RPMI8226 (cell line): ENCODE results near the gene SH3BP5.

Source experiments
- DNase-seq: peaks from one replicate; pipeline ENCODE4 v3.0.0-alpha.2; 2015

Gene SH3BP5

DNA sequence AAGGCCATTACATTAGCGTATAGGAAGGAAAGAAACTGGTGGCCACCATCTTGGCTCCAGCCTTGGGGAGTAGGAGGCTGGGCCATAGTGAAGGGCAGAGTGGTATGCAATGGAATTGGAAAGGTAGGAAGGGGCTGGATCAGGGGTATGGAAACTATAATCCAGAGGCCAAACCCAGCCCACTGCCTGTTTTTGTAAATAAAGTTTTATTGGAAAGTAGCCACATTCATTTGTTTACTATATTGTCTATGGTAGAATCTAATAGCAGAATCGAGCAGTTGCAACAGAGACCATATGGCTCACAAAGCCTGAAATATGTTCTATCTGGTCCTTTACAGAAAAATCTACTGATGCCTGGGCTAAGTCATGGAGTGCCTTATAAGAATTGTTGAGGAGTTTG, 14.1 kb upstream of the SH3BP5 start:
- no peak for DNase-seq

DNA sequence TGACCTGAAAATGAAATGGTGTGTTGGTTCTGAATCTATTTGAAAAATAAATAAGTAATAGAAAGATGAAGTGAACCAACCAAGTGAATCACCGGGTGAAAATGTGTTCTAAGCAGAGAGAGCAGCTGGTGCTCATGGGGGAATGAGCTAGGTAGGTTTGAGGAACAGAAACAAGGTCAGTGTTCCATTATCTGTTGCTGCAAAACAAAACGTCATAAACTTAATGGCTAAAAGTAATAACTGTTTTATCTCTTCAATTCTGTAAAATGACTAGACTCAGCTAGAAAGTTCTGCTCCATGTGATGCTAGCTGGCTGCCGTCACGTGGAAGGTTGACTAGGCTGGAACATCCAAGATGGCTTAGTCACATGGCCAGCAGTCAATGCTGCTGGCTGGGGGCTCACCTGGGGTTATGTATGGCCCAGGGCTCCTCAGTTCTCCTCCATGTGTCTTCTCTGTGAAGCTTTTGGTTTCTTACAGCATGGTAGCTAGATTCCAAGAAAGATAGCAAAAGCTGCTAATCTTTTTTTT, 13.3 kb upstream of the SH3BP5 start:
- peak; percentile 90 for DNase-seq

DNA sequence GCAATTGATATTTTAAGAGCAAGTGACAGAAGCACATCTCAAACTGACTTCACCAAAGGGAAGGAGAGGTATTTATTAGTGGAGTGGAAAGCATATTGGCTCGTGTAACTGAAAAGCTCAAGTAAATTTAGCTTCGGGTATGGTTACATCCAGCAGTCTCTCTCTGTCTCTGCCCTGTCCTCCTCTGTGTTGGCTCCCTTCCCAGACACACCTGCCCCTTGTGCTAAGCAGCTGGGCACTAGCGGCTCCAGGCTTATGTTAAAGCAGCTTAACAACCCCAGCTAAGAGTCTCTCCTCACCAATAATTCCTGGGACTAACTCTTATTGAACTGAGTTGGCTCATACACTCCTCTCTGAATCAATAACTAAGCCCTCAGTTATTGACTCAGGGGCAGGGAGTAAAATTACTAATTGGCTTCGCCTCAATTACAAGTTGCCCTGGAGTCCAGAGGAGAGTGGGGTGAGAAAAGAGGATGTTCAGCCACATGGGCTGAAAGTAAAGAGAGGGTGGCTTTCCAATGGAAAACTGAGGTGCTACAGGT, 12.8 kb upstream of the SH3BP5 start:
- DNase-seq = peak; percentile 95

DNA sequence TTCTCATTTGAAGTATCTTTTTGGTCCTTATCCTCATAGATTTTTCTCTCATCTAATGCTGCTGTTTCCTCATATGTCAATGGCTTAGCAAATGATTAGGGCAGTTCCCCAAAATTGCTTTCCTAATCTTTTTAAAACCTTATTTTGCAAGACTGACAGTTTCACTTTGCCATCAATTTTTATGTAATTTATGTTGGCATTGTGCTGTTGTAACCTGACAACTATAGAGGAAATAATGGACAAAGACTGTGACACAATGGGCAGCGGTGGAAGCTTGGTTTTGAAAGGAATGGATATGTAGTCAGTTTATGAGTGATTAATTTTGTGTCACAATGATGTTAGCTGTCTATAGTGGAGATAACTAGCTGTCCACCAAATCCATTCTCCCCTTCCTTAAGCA, 10.6 kb upstream of the SH3BP5 start:
- no peak for DNase-seq

DNA sequence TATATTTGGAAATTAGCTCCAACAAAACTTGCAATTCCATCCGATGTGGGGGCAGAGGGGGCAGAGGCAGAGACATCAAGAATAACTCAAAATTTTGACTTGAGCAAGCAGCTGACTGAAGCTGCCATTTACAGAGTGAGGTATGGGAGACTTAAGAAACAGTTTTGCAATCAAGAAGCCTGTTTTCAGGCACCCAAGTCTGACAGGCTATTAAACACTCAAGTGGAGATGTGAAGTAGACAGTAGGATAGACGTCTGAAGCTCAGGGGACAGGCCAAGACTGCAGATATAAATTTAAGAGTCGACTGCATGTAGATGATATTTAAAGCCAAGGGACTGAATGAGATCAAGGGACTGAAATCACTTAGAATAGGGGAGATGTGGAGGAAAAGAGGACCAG, 9.9 kb upstream of the SH3BP5 start:
- DNase-seq = no peak

DNA sequence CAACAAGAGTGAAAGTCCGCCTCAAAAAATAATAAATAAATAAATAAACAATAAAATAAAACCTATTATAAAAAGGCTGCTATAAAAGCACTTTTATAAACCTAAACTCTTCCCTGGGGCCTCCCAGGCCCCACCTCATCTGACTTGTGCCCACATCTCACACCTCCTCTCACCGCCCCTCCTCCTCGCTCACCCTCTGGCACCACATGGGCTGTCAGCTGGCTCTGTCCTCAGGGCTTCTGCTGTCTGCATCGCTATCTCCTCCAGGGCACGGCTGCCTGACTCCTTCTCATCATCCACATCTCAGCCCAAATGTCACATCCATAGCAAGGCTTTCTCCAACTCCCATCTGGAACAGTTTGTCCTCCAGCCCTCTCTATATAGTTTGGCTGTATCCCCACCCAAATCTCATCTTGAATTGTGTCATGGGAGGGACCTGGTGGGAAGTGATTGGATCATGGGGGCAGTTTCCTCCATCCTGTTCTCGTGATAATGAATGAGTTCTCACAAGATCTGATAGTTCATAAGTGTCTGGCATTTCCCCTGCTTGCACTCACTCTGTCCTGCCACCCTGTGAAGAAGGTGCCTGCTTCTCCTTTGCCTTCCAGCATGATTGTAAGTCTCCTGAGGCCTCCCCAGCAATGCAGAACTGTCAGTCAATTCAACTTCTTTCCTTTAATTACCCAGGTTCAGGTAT, 8.8 kb upstream of the SH3BP5 start:
- no peak for DNase-seq

DNA sequence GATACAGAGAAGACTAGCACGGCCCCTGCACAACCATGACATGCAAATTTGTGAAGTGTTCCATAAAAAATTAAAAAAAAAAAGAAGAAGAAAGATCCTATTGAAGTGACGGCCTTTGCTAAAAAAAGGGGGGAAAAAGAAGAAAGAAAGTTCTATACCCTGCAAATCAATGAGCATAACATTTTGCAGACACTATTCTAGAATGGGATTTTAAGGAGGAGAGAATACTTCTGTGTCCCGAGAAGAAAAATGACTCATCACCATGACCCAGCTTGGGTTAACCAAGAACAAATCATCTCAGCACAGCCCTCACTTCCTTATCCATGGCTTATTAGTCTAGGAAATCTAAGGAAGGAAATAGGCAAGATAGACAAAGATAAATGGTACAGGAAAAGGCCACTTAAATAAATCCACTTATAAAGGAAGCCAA, 7.4 kb upstream of the SH3BP5 start:
- DNase-seq = no peak

DNA sequence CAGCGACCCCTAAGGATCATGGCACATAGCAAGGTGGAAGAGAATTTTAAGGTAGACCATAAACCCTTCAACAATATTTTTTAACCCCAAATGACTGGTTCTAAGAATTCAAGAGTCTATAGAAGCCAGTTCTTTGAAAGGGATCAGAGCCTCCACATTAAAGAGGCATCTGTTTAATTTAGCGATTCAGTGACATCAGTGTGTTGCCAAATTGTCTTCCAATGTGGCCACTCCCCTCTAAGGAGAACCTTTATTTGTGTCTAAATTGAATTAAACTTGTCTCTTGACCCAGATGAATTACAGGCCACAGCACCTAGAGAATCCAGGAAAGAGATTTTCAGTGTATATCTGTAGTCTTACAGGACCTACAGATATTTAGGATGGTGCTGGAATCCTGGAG, 6.6 kb upstream of the SH3BP5 start:
- no peak for DNase-seq

DNA sequence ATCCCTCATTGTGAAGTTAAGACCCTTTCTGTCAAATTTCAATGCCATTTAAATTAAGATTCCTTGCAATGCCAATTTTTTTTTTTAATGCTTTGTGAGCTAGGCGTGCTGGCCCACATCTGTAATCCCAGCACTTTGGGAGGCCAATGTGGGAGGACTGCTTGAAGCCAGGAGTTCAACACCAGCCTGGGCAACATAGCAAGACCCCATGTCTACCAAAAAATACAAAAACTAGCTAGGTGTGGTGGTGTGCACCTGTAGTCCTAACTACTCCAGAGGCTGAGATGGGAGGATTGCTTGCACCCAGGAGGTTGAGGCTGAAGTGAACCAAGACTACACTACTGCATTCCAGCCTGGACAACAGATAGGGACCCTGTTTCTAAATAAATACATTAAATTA, 5.6 kb upstream of the SH3BP5 start:
- DNase-seq = no peak

DNA sequence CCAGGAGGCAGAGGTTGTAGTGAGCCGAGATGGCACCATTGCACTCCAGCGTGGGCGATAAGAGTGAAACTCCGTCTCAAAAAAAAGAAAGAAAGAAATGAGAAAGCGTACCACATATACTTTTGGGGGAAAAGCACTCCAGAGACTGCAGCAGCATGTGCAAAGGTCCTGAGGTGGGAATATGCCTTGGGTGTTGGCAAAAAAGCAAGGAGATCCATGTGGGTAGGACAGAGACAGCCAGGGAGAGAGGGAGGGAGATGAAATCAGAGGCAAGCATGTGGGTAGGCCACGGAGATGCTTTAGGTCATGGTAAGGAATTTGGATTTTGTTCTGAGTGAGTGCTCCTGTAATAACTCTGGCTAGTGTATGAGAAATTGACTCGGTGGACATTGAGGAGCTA, 3.7 kb upstream of the SH3BP5 start:
- DNase-seq = no peak

DNA sequence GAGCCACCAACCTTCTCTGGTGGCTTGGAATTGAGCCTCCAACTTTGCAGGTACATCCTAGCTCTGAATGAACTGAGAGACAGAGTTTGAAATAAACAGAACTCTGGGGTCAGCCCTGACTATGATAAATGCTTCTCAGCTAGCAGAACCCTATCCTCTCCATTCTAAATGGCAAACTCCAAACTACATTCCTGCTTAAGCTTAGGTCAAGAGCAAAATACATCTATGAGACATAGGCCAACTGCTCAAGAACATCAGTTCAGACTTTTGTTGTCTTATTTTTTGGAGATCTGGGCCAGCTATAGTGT, 1.5 kb upstream of the SH3BP5 start:
- DNase-seq = no peak

DNA sequence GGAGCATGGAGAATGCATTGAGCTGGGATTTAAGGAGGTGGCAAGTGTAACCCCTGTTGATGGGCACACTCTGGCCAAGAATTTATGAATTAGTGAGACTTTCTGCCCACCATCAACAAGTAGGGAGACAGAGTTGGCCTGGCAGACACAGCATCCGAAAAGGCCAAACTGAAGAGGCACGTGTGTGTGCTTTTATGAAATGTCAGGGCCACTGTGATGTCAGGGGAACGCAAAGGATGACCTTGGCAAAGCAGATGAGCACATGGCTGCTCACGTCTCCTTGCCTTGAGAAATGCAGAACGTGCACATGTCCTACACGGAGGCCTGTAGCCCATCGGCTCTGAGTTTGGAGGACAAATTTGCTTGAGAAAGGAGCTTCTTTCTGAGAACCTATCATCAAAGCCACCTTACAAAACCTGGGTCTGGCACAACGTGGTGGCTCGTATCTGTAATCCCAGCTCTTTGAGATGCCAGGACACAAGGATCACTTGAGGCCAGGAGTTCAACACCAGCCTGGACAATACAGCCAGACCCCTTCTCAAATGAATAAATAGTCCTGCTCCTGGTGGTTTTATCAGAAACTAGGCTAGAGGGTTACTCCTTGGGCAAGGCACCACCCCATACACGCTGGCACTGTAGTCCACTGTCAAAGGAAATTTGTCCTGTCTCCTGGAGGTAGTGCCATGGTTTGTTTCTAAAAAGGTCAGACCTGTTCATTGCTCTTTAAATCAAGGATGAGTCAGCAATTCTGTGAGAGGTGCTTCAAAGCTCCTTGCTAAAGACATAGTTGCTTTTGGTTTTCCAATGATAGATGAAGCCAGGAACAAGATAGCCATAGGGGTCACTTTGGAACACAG, 941 bp upstream of the SH3BP5 start:
- peak; percentile 31 for DNase-seq

DNA sequence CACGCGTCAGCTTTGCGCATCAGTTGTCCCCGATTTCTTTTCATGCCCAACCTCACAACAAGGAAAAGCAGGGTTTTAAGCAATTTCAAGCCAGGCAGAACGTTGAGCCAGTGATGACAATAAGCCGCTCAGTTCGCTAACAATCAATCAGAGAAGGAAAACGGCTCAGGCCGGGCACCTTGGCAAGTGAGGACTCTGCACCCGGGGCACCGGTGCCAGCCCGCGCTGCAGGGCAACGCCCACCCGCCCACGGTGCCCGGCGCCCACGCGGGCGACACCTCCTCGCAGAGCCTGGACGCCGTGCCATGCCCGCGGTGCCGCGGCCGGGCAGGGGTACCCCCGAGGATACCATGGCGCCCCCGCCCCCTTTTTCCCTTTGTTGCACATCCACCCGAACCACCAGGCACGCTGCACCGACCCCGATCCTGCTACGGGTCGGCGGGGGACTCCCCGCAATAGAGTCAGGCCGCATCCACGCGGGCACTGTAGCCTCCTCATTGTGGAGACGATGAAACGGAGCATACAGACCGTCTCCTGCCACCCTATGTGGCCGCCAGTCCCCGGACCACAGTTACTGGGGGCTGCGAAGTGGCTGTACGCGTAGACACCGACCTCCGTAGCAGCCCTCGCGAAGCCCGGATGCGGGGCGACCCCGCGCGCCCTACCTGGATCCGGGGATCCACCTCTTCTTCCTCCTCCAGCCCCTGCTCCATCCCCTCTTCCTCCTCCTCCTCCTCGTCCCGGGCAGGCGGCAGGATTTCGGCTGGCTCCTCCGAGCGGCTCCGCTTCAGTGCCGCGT, 581 bp downstream of the SH3BP5 start:
- peak; percentile 59 for DNase-seq

DNA sequence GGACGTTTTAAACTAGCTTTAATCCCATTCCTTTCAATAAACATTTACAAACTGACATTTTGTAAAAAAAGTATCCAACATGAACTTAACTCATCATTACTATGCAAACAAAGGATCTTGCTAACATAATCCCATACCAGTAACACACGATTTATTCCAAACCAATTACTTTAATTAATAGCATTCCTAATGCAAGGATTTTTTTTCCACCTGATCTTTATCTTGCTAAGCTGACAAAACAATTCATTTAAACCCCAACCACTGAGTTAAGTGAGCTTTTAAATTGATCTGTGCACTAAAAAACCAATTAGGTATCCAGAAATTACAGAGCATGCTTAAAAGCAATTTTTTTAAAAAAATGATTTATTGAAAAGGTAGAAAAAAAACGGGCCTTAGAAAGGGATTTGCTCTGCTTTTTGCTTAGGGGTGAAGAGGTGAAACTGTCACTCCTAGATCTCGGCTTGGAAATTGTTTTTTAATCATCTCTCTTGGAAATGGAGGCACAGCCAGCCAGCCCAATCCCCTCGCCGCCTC, 1.2 kb downstream of the SH3BP5 start:
- DNase-seq = no peak

DNA sequence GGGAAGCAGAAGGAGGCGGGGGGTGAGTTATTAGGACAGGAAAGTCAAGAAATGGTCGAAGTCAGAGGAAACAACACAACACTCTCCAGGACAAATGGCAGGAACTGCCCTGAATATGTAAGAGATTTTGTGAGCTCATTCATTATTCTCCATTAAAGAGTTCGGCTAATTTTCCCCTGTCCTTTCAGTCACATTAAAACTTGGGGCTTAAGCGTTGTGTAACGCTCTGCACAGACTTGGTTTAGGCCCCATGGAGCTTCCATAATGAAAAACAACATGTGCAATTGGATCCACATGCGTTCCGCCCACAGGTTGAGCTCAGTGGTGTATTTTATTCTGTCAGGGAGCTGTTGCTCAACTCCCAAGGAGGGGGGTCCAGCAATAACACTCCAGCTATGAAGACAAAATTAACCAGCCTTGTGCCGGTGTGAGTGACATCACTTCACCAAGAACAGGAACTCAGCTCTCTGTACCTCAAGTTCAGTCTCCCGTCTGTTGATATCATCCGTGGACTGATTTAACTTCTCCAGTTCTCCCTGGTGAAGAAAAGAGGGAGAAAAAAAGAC, 2.3 kb downstream of the SH3BP5 start:
- DNase-seq = peak; percentile 54

DNA sequence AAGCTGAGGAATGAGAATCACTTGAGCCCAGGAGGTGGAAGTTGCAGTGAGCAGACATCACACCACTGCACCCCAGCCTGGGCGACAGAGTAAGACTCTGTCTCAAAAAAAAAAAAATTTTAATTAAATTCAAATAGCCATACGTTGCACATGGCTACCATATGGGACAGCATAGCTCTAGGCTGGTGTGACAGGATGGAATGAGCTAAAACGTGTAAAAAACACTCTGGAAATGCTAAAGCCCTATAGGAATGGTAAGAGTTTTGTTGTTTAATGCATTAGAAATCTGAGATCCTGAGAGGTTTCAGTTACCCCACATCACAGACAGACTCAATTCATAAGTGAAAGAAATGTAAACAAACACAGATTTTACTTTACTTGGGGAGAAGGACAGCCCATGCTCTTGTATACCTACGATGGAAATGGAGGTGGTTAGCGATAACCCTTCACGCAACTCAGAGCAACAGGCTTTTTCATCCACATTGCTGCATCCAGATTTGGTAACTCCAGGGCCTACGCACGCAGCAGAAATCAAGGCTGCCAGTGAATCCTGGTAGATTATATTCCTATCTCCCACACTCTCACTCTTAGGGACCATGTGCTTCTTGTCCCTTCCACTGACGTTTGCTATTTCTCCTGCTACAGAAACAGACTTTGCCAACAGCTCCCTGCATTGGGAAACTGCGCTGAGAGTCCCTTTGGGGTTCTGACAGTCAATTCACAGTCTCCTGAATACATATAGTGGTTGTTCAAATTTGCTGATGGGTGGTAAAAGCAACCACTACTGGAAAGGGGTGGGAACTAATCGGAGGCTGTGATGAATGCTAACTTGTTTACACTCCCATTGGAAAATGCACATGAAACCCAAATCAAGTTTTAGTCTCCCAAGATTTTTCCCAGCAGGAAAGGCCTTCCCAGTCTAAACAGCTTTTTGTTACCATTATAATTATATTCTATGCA, 3.1 kb downstream of the SH3BP5 start:
- DNase-seq = peak; percentile 50

DNA sequence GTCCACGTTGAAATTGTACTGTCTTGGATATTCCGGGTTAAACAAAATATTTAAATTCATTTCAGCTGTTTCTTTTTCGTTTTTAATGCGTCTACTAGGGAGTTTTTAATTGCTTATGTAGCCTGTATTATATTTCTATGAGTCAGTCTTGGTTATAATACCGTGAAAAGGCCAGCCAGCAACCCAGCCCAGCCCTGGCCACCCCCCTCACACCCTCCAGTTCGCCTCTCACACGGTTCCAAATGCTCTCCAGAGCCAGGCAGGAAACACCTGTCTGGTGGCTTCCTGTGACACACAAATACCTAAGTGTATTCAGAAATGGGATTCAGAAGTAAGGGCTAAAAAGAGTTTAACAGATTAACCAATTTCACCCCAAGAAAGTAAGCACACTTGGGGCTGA, 4.4 kb downstream of the SH3BP5 start:
- DNase-seq = peak; percentile 90

DNA sequence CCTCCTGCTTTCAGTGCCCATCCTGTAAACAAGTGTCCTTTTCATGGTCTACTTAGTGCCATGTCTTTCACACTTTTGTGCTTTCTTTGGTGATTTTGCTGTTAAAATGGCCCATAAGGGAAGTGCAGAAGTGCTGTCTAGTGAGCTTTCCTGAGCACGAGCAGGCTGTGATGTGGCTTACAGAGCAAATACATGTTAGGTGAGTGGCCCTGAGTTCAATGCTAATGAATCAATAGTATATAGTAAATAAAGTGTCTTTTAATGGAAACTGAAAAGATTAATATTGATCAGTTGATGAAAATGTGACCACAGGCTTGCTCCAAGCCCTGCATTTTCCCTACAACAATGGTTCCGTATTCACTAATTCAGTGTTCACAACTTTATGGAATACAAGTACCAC, 5.7 kb downstream of the SH3BP5 start:
- DNase-seq = no peak

DNA sequence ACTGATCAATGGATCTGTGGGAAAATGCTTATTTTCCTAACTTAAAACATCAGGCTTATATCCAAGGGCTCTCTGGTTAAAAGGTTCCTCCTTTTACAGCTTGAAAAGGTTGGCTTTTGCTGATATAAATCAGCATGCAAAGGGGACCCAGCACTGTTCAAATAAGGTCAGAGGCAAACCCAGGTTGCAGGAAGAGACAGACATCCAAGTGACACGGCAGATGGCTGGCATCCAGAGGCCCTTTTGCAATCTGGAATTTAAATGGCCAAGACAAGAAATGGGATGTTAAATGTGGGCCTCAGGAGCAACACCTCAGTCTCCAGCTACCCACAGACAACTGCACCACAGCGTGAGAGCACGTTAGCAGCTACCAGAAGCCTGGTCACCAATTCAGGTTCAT, 6.3 kb downstream of the SH3BP5 start:
- DNase-seq = no peak

DNA sequence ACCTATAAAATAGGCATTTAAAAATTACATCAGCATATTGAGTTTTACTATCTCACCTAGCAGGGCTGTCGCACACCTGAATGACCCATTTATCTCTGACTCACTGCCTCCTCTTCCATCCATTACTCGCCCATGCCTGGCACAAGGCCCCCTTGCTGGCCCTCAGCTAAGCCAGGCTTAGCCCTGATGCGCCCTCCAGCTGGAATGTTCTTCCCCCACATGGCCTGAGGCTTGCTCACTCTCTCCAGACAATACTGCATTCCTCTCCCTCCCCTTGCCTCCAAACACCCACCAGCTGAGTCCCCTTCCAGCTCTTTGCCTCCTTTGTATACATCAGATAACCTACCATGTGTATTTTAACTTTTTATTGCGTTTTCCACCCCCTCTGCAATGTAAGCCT, 7.2 kb downstream of the SH3BP5 start:
- no peak for DNase-seq

DNA sequence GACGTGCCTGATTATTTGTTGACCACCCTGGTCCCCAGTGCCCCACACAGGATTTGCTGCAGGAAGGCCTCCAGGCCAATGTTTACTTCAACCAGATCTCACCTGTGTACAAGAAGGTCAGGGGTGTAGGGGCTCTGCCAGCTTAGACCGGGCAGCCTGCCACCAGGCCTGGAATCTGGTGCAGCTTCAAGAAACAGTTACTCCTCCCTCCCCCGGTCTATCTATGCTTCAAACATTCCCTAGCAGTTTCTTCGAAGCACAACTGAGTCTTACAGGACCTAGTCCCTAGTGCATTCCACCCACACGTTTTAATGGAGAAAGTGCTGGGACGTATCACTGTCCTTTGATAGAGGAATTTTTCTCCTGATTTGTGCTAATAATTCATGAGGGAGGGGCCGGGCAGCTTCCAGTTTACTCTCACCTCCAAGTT, 8.0 kb downstream of the SH3BP5 start:
- DNase-seq = peak; percentile 77
